Measurements from ENCODE around the gene AMOTL2. TPM values are rescaled to one million over a fixed set of nuclear protein-coding genes. Genes with fewer than 3 reads are reported as not detected.

Gene AMOTL2
- polyA plus RNA-seq, 1 of the 3 experiments (the other 2 are of a cell fraction) = 185 TPM

- POLR2A ChIA-PET = no interaction called here
- no peak for TF ChIP-seq CTCF (IDR thresholded peaks at IDR 0.05)
- TF ChIP-seq, protein P1, sequence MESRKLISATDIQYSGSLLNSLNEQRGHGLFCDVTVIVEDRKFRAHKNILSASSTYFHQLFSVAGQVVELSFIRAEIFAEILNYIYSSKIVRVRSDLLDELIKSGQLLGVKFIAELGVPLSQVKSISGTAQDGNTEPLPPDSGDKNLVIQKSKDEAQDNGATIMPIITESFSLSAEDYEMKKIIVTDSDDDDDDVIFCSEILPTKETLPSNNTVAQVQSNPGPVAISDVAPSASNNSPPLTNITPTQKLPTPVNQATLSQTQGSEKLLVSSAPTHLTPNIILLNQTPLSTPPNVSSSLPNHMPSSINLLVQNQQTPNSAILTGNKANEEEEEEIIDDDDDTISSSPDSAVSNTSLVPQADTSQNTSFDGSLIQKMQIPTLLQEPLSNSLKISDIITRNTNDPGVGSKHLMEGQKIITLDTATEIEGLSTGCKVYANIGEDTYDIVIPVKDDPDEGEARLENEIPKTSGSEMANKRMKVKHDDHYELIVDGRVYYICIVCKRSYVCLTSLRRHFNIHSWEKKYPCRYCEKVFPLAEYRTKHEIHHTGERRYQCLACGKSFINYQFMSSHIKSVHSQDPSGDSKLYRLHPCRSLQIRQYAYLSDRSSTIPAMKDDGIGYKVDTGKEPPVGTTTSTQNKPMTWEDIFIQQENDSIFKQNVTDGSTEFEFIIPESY (IDR thresholded peaks at IDR 0.05; ENCODE audit: borderline replicate concordance, low read depth) = no peak
- no peak for TF ChIP-seq PBX3 (IDR thresholded peaks at IDR 0.05)
- no peak for TF ChIP-seq FOXJ3 (CRISPR knock-in tag; IDR thresholded peaks at IDR 0.05)
- no peak for TF ChIP-seq TAF1 (IDR thresholded peaks at IDR 0.05; ENCODE audit: borderline replicate concordance, low read depth, low read length)
- H3K4me1 ChIP-seq (ENCODE audit: control insufficient read depth in 1 of 2, insufficient read depth in 2 of 2, low read depth in 1 of 2, low read length in 1 of 2) = peaks cover under 1 to 1% of the 10 kb centered on the region in 2 experiments; a peak in 3 of 4 replicates
- no peak overlapping the region for H3K9ac ChIP-seq
- H3K4me3 ChIP-seq (ENCODE audit: low read depth in 2 of 2, low read length in 1 of 2) = no peak overlapping the region
- no peaks in the 10 kb centered on the region for H3K9me3 ChIP-seq
- H3K9me2 ChIP-seq = no peaks in the 10 kb centered on the region
- no peaks in the 10 kb centered on the region for H3K27me3 ChIP-seq (ENCODE audit: insufficient read depth)
- H2AFZ ChIP-seq (ENCODE audit: low read depth) = no peak overlapping the region
- 92% methylated on average over 2 of the region's 2 CpGs for WGBS (ENCODE audit: low lambda C conversion rate)
- CTCF ChIA-PET = interaction anchor here (1.0 kb wide), 1 partner anchor 94 kb away, joined by 3 read pairs; no protein-coding TSS in a partner anchor
- no peaks in the 10 kb centered on the region for H3F3A ChIP-seq (replicated peaks; ENCODE audit: insufficient read depth)
- no peaks in the 10 kb centered on the region for H4K20me1 ChIP-seq (ENCODE audit: insufficient read depth)
- H3K36me3 ChIP-seq (replicated peaks in 1 of 2; ENCODE audit: control insufficient read depth in 1 of 2, insufficient read depth in 2 of 2, low read length in 1 of 2) = no peaks in the 10 kb centered on the region
- no peak overlapping the region for H3K27ac ChIP-seq (ENCODE audit: low read depth in 2 of 2, low read length in 1 of 2)
- no peak for DNase-seq
- no peaks in the 10 kb centered on the region for H3K79me2 ChIP-seq (ENCODE audit: insufficient read depth)
- H3K4me2 ChIP-seq = no peak overlapping the region
Measured at GRCh38 chr3:134380249-134380648, 6.0 kb upstream of the AMOTL2 start.

GRCh38 chr3:134378818-134379217, 4.6 kb upstream of the AMOTL2 start:
- DNase-seq = no peak
- Histone ChIP-seq H3K9me2 (no peaks in the 10 kb centered on the region), H3K27me3 (ENCODE audit: insufficient read depth) (no peaks in the 10 kb centered on the region), H4K20me1 (ENCODE audit: insufficient read depth) (no peaks in the 10 kb centered on the region), H3K4me1 (ENCODE audit: control insufficient read depth in 1 of 2, insufficient read depth in 2 of 2, low read depth in 1 of 2, low read length in 1 of 2) (peaks cover 5 to 7% of the 10 kb centered on the region in 2 experiments; a peak in 3 of 4 replicates), H3K36me3 (replicated peaks in 1 of 2; ENCODE audit: control insufficient read depth in 1 of 2, insufficient read depth in 2 of 2, low read length in 1 of 2) (no peaks in the 10 kb centered on the region), H3F3A (replicated peaks; ENCODE audit: insufficient read depth) (no peaks in the 10 kb centered on the region), H3K9me3 (no peaks in the 10 kb centered on the region), H2AFZ (ENCODE audit: low read depth) (no peak overlapping the region), H3K4me2 (no peak overlapping the region), H3K9ac (no peak overlapping the region), H3K27ac (ENCODE audit: low read depth in 2 of 2, low read length in 1 of 2) (no peak overlapping the region), H3K79me2 (ENCODE audit: insufficient read depth) (peaks cover 10% of the 10 kb centered on the region; the same call in 1 of the 2 replicates), H3K4me3 (ENCODE audit: low read depth in 2 of 2, low read length in 1 of 2) (no peak overlapping the region)
- POLR2A ChIA-PET = no interaction called here
- CTCF ChIA-PET = interaction anchor here (0.8 to 1.6 kb wide), 8 partner anchors 8 to 113 kb away, joined by 3 to 7 read pairs (median 4); no protein-coding TSS in a partner anchor
- WGBS (ENCODE audit: low lambda C conversion rate) = 74% methylated on average over 3 of the region's 3 CpGs
- TF ChIP-seq RXRA (IDR thresholded peaks at IDR 0.05; ENCODE audit: borderline replicate concordance, low read depth) (no peak), ELF1 (IDR thresholded peaks at IDR 0.05) (no peak), YY1 (IDR thresholded peaks at IDR 0.05; ENCODE audit: low read depth) (no peak), RCOR1 (IDR thresholded peaks at IDR 0.05; ENCODE audit: low read length) (no peak), TCF12 (IDR thresholded peaks at IDR 0.05) (no peak), IRF3 (IDR thresholded peaks at IDR 0.05; ENCODE audit: low read depth, low read length) (no peak), GABPA (IDR thresholded peaks at IDR 0.05; ENCODE audit: low read depth) (no peak), NFIC (IDR thresholded peaks at IDR 0.05; ENCODE audit: borderline replicate concordance) (no peak), GATA2 (CRISPR knock-in tag; IDR thresholded peaks at IDR 0.05) (no peak), CHD2 (IDR thresholded peaks at IDR 0.05; ENCODE audit: low read length, partially characterized antibody) (no peak), TEAD4 (IDR thresholded peaks at IDR 0.05; ENCODE audit: borderline replicate concordance, insufficient read depth) (no peak), FOSL2 (IDR thresholded peaks at IDR 0.05; ENCODE audit: borderline replicate concordance, low read depth) (no peak), MAX (IDR thresholded peaks at IDR 0.05; ENCODE audit: low read depth) (no peak)
- TF ChIP-seq, protein P1 (IDR thresholded peaks at IDR 0.05; ENCODE audit: borderline replicate concordance, low read depth) = no peak

Measured in SK-N-SH (cell line).